Nephron progenitor cell (in vitro differentiated cells): ENCODE data around the gene GLUL.

ENCODE experiments used
- DNase-seq: peaks from one replicate; pipeline ENCODE4 v3.0.0; 2021
- H3K27ac Mint-ChIP-seq: 2 replicates; pipeline ENCODE4 v1.8.0; 2021; ENCODE audit warnings: mild to moderate bottlenecking, moderate library complexity, mixed read lengths
- H3K27me3 Mint-ChIP-seq: 2 replicates; pipeline ENCODE4 v1.8.0; 2021; ENCODE audit warnings: mild to moderate bottlenecking, low read depth, mixed read lengths; ENCODE audit not compliant: poor library complexity
- H3K36me3 Mint-ChIP-seq: 2 replicates; pipeline ENCODE4 v1.8.0; 2021; ENCODE audit warnings: low read depth, mixed read lengths
- H3K4me1 Mint-ChIP-seq: 2 replicates; pipeline ENCODE4 v1.8.0; 2021; ENCODE audit warnings: mixed read lengths
- H3K4me3 Mint-ChIP-seq: 2 replicates; pipeline ENCODE4 v1.8.0; 2021; ENCODE audit warnings: mild to moderate bottlenecking, moderate library complexity, mixed read lengths
- H3K9me3 Mint-ChIP-seq: 2 replicates; pipeline ENCODE4 v1.8.0; 2021; ENCODE audit warnings: mild to moderate bottlenecking, moderate library complexity, mixed read lengths
- TF ChIP-seq, protein P1 (sequence below): fragments of 200-600 bp; sonication (generic); IDR thresholded peaks from 2 replicates; pipeline ENCODE4 v1.5.0; 2021; ENCODE audit warnings: antibody characterized with exemption

The GLUL gene

DNA sequence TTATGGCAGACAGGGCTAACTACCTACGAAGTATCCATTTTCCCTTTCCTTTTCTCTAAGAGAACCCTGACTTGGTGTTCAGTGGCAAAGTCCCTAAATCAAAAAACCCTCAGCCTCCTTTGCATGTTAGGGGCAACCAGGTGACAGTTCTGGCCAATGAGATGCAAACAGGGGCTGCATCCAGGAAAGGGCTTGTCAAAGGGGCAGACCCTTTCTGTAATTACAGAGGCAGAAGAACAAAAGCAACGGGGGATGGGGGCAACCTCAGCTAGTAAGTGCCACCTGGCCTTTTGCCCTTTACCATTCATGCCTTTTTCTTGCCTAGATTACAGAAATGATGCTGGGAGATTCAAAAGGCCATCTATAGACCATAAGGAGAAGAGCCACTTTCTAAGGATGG, 34.4 kb downstream of the GLUL start:
- H3K4me3 Mint-ChIP-seq, result no peak overlapping the region
- no peaks in the 10 kb centered on the region for H3K36me3 Mint-ChIP-seq
- peak overlapping the region; percentile 42 for H3K27ac Mint-ChIP-seq

DNA sequence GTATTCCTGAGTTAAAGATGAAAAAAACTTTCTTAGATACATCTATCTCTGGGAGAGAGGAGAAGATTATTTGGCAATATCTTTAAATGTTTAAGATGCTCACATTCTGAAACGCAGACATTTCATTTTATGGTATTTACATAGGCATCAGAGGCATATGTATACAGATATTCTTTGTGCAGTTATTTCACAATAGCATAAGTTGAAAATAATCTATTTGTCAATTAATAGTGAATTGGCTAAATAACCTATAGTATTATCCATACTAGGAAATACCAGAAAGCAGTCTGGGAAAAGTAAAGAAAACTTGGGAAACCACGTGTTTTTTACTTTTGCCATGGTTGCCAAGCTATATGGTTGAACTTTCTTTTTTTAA, 35.9 kb downstream of the GLUL start:
- Mint-ChIP-seq H3K27me3 (no peaks in the 10 kb centered on the region), H3K36me3 (no peaks in the 10 kb centered on the region), H3K9me3 (no peaks in the 10 kb centered on the region), H3K27ac (no peak overlapping the region), H3K4me3 (no peak overlapping the region), H3K4me1 (peaks cover 37% of the 10 kb centered on the region)
- TF ChIP-seq, protein P1, sequence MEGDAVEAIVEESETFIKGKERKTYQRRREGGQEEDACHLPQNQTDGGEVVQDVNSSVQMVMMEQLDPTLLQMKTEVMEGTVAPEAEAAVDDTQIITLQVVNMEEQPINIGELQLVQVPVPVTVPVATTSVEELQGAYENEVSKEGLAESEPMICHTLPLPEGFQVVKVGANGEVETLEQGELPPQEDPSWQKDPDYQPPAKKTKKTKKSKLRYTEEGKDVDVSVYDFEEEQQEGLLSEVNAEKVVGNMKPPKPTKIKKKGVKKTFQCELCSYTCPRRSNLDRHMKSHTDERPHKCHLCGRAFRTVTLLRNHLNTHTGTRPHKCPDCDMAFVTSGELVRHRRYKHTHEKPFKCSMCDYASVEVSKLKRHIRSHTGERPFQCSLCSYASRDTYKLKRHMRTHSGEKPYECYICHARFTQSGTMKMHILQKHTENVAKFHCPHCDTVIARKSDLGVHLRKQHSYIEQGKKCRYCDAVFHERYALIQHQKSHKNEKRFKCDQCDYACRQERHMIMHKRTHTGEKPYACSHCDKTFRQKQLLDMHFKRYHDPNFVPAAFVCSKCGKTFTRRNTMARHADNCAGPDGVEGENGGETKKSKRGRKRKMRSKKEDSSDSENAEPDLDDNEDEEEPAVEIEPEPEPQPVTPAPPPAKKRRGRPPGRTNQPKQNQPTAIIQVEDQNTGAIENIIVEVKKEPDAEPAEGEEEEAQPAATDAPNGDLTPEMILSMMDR, result no peak
- DNase-seq, result no peak

More for the DNA sequence above, 34.4 kb downstream of the GLUL start:
- Mint-ChIP-seq H3K4me1 (peaks cover 37% of the 10 kb centered on the region), H3K27me3 (no peaks in the 10 kb centered on the region), H3K9me3 (no peaks in the 10 kb centered on the region)
- no peak for DNase-seq
- TF ChIP-seq, protein P1, result no peak

- Mint-ChIP-seq H3K27me3 (peaks cover 6% of the 10 kb centered on the region), H3K36me3 (no peaks in the 10 kb centered on the region), H3K4me1 (peaks cover 22% of the 10 kb centered on the region), H3K4me3 (no peak overlapping the region), H3K9me3 (no peaks in the 10 kb centered on the region), H3K27ac (no peak overlapping the region)
- no peak for DNase-seq
- TF ChIP-seq, protein P1, result no peak
Observed at GRCh38 chr1:182351790-182352364, 39.7 kb downstream of the GLUL start.

DNA sequence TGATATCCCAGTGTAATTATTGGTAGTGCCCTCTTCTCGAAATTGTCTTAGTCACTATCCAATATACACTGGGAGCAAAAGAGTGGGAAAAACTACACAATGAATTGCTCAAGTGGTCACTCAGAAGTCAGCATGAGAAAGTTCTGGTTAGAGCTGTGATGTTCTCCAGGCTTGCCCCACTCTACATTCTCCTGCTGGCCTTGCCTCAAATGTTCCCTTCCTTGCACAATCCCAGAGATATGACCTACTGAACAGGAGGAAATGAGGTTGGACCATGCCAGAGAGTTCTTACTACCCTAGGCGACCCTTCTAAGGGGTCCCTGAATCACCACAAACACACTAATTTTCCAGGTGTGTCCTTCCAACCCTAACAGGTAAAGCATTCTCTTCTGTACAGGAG, 40.8 kb downstream of the GLUL start:
- no peak for DNase-seq
- H3K4me3 Mint-ChIP-seq, result no peak overlapping the region
- H3K36me3 Mint-ChIP-seq, result no peaks in the 10 kb centered on the region
- H3K4me1 Mint-ChIP-seq, result peaks cover 16% of the 10 kb centered on the region
- peaks cover 6% of the 10 kb centered on the region for H3K27me3 Mint-ChIP-seq
- TF ChIP-seq, protein P1, result no peak
- no peaks in the 10 kb centered on the region for H3K9me3 Mint-ChIP-seq
- no peak overlapping the region for H3K27ac Mint-ChIP-seq

DNA sequence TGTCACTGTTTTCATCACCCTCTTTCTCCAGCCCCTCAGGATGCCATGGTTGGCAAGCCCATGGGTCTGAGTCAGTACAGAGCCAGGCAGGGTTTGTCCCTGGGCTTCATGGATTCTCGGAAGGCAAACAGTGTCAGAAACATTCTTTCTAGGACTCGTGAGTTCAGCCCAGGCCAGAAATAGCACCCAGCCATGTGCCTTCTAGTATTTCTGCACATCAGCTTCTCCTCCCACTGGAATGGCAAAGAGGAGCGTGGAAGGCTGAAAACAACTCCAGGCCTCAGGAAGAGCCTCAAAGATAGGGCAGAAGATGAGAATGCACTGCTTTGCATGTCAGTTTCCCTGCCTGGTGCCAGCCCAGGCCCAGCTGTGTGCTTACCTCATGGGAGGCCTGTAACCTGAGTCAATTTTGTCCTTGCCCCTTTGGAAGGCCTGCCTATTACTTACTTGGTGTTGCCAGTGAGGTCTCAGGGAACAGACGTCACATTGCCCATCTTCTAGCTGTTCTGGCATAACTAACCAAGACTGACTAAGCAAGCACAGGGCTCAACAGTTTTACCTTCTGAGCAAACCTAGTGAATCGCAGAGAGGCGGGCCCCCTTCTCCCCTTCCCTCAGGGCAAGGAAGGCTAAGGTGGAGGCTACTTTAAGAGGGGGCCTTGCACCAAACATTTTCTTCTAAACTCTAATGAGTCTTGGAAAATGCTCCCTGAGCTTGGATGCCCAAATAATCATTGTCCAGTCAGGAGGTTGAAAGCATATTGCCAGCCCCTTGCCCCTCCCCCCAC, 42.4 kb downstream of the GLUL start:
- H3K4me3 Mint-ChIP-seq, result no peak overlapping the region
- TF ChIP-seq, protein P1, result no peak
- DNase-seq, result no peak
- H3K27ac Mint-ChIP-seq, result peak overlapping the region; percentile 68
- H3K4me1 Mint-ChIP-seq, result peaks cover 16% of the 10 kb centered on the region
- H3K36me3 Mint-ChIP-seq, result no peaks in the 10 kb centered on the region
- no peaks in the 10 kb centered on the region for H3K9me3 Mint-ChIP-seq
- peaks cover 11% of the 10 kb centered on the region for H3K27me3 Mint-ChIP-seq

DNA sequence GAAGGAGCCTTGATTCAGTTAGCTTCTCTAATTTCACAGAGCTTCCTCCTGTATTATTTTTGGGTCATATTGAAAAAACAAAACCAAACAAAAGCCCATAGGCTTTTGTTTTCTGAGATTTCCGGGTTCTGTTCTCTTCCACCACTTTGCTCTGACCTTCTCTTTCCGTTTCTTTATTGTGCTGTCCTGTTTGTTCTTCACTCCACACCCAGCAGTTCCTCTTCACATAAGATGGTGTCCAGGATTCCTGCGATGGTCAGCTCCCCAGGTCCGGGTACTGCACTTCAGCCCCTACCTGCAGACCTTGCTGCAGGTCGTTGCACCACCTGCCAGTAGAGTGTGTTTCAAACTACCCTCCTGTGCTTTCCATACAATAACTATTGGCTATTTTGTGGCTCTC, 44.6 kb downstream of the GLUL start:
- H3K27ac Mint-ChIP-seq, result no peak overlapping the region
- no peak for DNase-seq
- H3K4me1 Mint-ChIP-seq, result peaks cover 16% of the 10 kb centered on the region
- TF ChIP-seq, protein P1, result no peak
- no peaks in the 10 kb centered on the region for H3K9me3 Mint-ChIP-seq
- no peak overlapping the region for H3K4me3 Mint-ChIP-seq
- peaks cover 13% of the 10 kb centered on the region for H3K27me3 Mint-ChIP-seq
- no peaks in the 10 kb centered on the region for H3K36me3 Mint-ChIP-seq
